ENCODE data around the gene GPR84.
A peak's percentile ranks its signal among the peaks of the same experiment; 100 is the strongest.

GPR84 gene

GRCh38 chr12:54409267-54409666, 45.0 kb upstream of the GPR84 start:
- CTCF ChIA-PET, result interaction anchor here (0.8 to 1.4 kb wide), 4 partner anchors 10 to 170 kb away, joined by 3 to 5 read pairs (median 5); no protein-coding TSS in a partner anchor
- H3K27ac ChIP-seq, result peak overlapping the region; percentile 33
- POLR2A ChIA-PET (ENCODE audit: low non-redundant PET), result no interaction called here
- TF ChIP-seq CTCF (conservative IDR thresholded peaks at IDR 0.05; ENCODE audit: low read depth), result no peak
- no peak for DNase-seq (ENCODE audit: low spot score)

- ChIA-PET CTCF (interaction anchor here (0.7 to 1.4 kb wide), 2 partner anchors 32 to 59 kb away, joined by 5 to 9 read pairs; no protein-coding TSS in a partner anchor), POLR2A (ENCODE audit: low non-redundant PET) (no interaction called here)
- peak overlapping the region; percentile 33 for H3K27ac ChIP-seq
- no peak for DNase-seq (ENCODE audit: low spot score)
- TF ChIP-seq CTCF (conservative IDR thresholded peaks at IDR 0.05; ENCODE audit: low read depth), result no peak
These were observed 43.1 kb upstream of the GPR84 start for GRCh38 chr12:54407183-54407905.

- no peak for TF ChIP-seq CTCF (conservative IDR thresholded peaks at IDR 0.05; ENCODE audit: low read depth)
- POLR2A ChIA-PET (ENCODE audit: low non-redundant PET), result no interaction called here
- CTCF ChIA-PET, result interaction anchor here (0.6 to 1.0 kb wide), 3 partner anchors 27 to 448 kb away, joined by 3 to 5 read pairs (median 4); no protein-coding TSS in a partner anchor
- DNase-seq (ENCODE audit: low spot score), result no peak
- peak overlapping the region; percentile 53 for H3K27ac ChIP-seq
These were observed 41.3 kb upstream of the GPR84 start for GRCh38 chr12:54405573-54405972.

GRCh38 chr12:54405106-54405505, 40.8 kb upstream of the GPR84 start:
- TF ChIP-seq CTCF (conservative IDR thresholded peaks at IDR 0.05; ENCODE audit: low read depth), result no peak
- H3K27ac ChIP-seq, result peak overlapping the region; percentile 53
- POLR2A ChIA-PET (ENCODE audit: low non-redundant PET), result no interaction called here
- DNase-seq (ENCODE audit: low spot score), result no peak
- CTCF ChIA-PET, result interaction anchor here (0.6 to 1.0 kb wide), 3 partner anchors 28 to 448 kb away, joined by 3 to 5 read pairs (median 4); no protein-coding TSS in a partner anchor

- ChIA-PET POLR2A (ENCODE audit: low non-redundant PET) (interaction anchor here (0.9 kb wide), 1 partner anchor 34 kb away, joined by 3 read pairs; no protein-coding TSS in a partner anchor), CTCF (interaction anchor here (0.5 to 2.2 kb wide), 13 partner anchors 8 to 729 kb away, joined by 3 to 13 read pairs (median 3); partner anchors contain the start of genes ATP5MC2 and ITGA5)
- DNase-seq (ENCODE audit: low spot score), result no peak
These were observed 40.0 kb upstream of the GPR84 start for GRCh38 chr12:54404061-54405004.

More at GRCh38 chr12:54404061-54405004, 40.0 kb upstream of the GPR84 start:
- peak overlapping the region; percentile 53 for H3K27ac ChIP-seq
- TF ChIP-seq CTCF (conservative IDR thresholded peaks at IDR 0.05; ENCODE audit: low read depth), result peak; percentile 92
